Activated CD8-positive, alpha-beta memory T cell treated with anti-CD3 and anti-CD28 coated beads, Interleukin-2, amount 10 ng/mL, durations not matched to agents 7 days and 5 days (primary cell): Measurements from ENCODE around the gene B4GALT3. TPM values are rescaled to one million over a fixed set of nuclear protein-coding genes. Genes with fewer than 3 reads are reported as not detected.

Source experiments
- ATAC-seq: fragments of 150-1000 bp; cut with Tn5 transposase; one replicate; pipeline ENCODE4 v1.10.0; 2021; ENCODE audit warnings: moderate library complexity
- CTCF ChIA-PET: fragments of 350-600 bp; sonication (Branson Sonifier 250); formaldehyde crosslinking; loops from one replicate; lab custom pipeline; 2021; ENCODE audit warnings: antibody characterized with exemption; lab: Charles Lee
- DNase-seq: peaks from one replicate; pipeline ENCODE4 v3.0.0-alpha.2; 2020
- H3K27ac Mint-ChIP-seq: one replicate; pipeline ENCODE4 v1.8.0; 2021; ENCODE audit warnings: mild to moderate bottlenecking, mixed read lengths
- H3K27me3 Mint-ChIP-seq: one replicate; pipeline ENCODE4 v1.8.0; 2021; ENCODE audit warnings: mixed read lengths
- H3K36me3 Mint-ChIP-seq: one replicate; pipeline ENCODE4 v1.8.0; 2021; ENCODE audit warnings: mild to moderate bottlenecking, mixed read lengths
- H3K4me1 Mint-ChIP-seq: one replicate; pipeline ENCODE4 v1.8.0; 2021; ENCODE audit warnings: mixed read lengths
- H3K4me3 Mint-ChIP-seq: one replicate; pipeline ENCODE4 v1.8.0; 2021; ENCODE audit warnings: mild to moderate bottlenecking, moderate library complexity, mixed read lengths
- H3K9me3 Mint-ChIP-seq: one replicate; pipeline ENCODE4 v1.8.0; 2022; ENCODE audit warnings: low read depth, mixed read lengths
- microRNA-seq: library from miRNA; unstranded; fragments of <30 nt; microRNA quantifications from one replicate; pipeline ENCODE4 v1.2.0, GENCODE V29; 2022
- total RNA-seq, 2 experiments: library from RNA; stranded (reverse); gene quantifications; one replicate each; pipeline ENCODE4 v1.2.3, GENCODE V29; 2021

Gene B4GALT3
- total RNA-seq, 2 experiments from 2014 or later = 47.0 to 53.5 TPM

GRCh38 chr1:161121834-161122233, 55.5 kb downstream of the B4GALT3 start:
- Mint-ChIP-seq H3K36me3 (peaks cover 45% of the 10 kb centered on the region), H3K27ac (no peak overlapping the region)
- DNase-seq = no peak

More at GRCh38 chr1:161121834-161122233, 55.5 kb downstream of the B4GALT3 start:
- Mint-ChIP-seq H3K9me3 (no peaks in the 10 kb centered on the region), H3K27me3 (no peaks in the 10 kb centered on the region), H3K4me3 (no peak overlapping the region), H3K4me1 (peaks cover 34% of the 10 kb centered on the region)
- ATAC-seq = no peak
- CTCF ChIA-PET = interaction anchor here (0.9 to 1.5 kb wide), 3 partner anchors 10 to 131 kb away, joined by 3 to 5 read pairs (median 3); no protein-coding TSS in a partner anchor

Small RNA genes lying within 50 kb of the gene (microRNA-seq; reads per million reads assigned to microRNA genes)
- not detected for gene MIR5187

Other genes starting within 250 kb of the B4GALT3 start
- gene ITLN2, start 222.7 kb downstream of the B4GALT3 start, total RNA-seq = not detected
- gene F11R, start 156.4 kb downstream of the B4GALT3 start, total RNA-seq = 10 to 100 TPM; 13.5 to 14.0 TPM
- gene TSTD1, start 138.5 kb downstream of the B4GALT3 start, total RNA-seq = 10 to 100 TPM; 62.8 TPM
- gene USF1, start 131.5 kb downstream of the B4GALT3 start, total RNA-seq = 10 to 100 TPM; 75.4 to 90.1 TPM
- 100 to 1,000 TPM; 260 to 273 TPM for gene ARHGAP30, start 107.6 kb downstream of the B4GALT3 start, total RNA-seq
- under 1 TPM; 0.12 TPM for gene NECTIN4, start 87.9 kb downstream of the B4GALT3 start, total RNA-seq
- gene KLHDC9, start 79.1 kb downstream of the B4GALT3 start, total RNA-seq = under 1 TPM; 0.52 to 0.85 TPM
- gene PFDN2, start 59.5 kb downstream of the B4GALT3 start, total RNA-seq = 10 to 100 TPM; 82.8 to 98.5 TPM
- 10 to 100 TPM; 36.4 to 40.9 TPM for gene NIT1, start 59.4 kb downstream of the B4GALT3 start, total RNA-seq
- 10 to 100 TPM; 37.1 to 40.6 TPM for gene DEDD, start 44.8 kb downstream of the B4GALT3 start, total RNA-seq
- 10 to 100 TPM; 90.7 to 98.4 TPM for gene UFC1, start 23.5 kb downstream of the B4GALT3 start, total RNA-seq
- gene USP21, start 18.0 kb downstream of the B4GALT3 start, total RNA-seq = 10 to 100 TPM; 36.0 to 40.8 TPM
- gene PPOX, start 11.1 kb downstream of the B4GALT3 start, total RNA-seq = 10 to 100 TPM; 34.5 to 43.9 TPM
- under 1 TPM; 0.30 to 0.38 TPM for gene ADAMTS4, start 21.5 kb upstream of the B4GALT3 start, total RNA-seq
- 10 to 100 TPM; 69.4 to 83.9 TPM for gene NDUFS2, start 24.9 kb upstream of the B4GALT3 start, total RNA-seq
- 1 to 10 TPM; 1.1 to 5.8 TPM for gene FCER1G, start 37.8 kb upstream of the B4GALT3 start, total RNA-seq
- gene APOA2, start 46.1 kb upstream of the B4GALT3 start, total RNA-seq = not detected
- 10 to 100 TPM; 19.4 to 27.6 TPM for gene TOMM40L, start 48.6 kb upstream of the B4GALT3 start, total RNA-seq
- gene NR1I3, start 60.7 kb upstream of the B4GALT3 start, total RNA-seq = not detected
- not detected for gene PCP4L1, start 81.2 kb upstream of the B4GALT3 start, total RNA-seq
- 1 to 10 TPM; 3.9 to 5.9 TPM for gene MPZ, start 132.5 kb upstream of the B4GALT3 start, total RNA-seq
- gene SDHC, start 136.9 kb upstream of the B4GALT3 start, total RNA-seq = 100 to 1,000 TPM; 144 to 173 TPM
- not detected for gene CFAP126, start 190.4 kb upstream of the B4GALT3 start, total RNA-seq